Pancreas (tissue), 10 donors: ENCODE measurements around the gene POU2AF1. TPM values are rescaled to one million over a fixed set of nuclear protein-coding genes. Genes with fewer than 3 reads are reported as not detected.
A peak's percentile ranks its signal among the peaks of the same experiment; 100 is the strongest.

Experiments
- ATAC-seq, 4 donors: fragments of 200-7000 bp; cut with Tn5 transposase; one replicate each; pipeline versions ENCODE4 v1.8.0 to v1.9.1; 2020; ENCODE audit warnings: mild to moderate bottlenecking in 4 of 4, moderate library complexity in 4 of 4
- DNase-seq, 6 donors: peaks; one replicate each; pipeline ENCODE4 v3.0.0-alpha.2; 2020
- FAIRE-seq: peaks from 2 replicates; lab custom pipeline; 2012; peaks lifted over from hg19 to GRCh38; lab: Jason Lieb, UNC
- H3K27ac ChIP-seq, 4 donors: fragments of 200-600 bp; sonication (generic); 1 replicate in 3 of 4; 2 replicates in 1 of 4; pipeline versions ENCODE4 v1.5.0 to v1.8.0; 2020
- H3K27me3 ChIP-seq, 4 donors: fragments of 200-600 bp; one replicate each; pipeline ENCODE4 v1.8.0; 2021
- H3K36me3 ChIP-seq, 3 donors: fragments of 200-600 bp; sonication (generic) in 1 of 3; one replicate each; pipeline versions ENCODE4 v1.5.0 to v1.8.0; 2020 to 2021
- H3K4me1 ChIP-seq, 3 donors: fragments of 200-600 bp; one replicate each; pipeline ENCODE4 v1.8.0; 2021
- H3K4me3 ChIP-seq, 4 donors: fragments of 200-600 bp; sonication (generic) in 2 of 4; one replicate each; pipeline versions ENCODE4 v1.5.0 to v1.8.0; 2020 to 2021
- H3K9me3 ChIP-seq, 4 donors: fragments of 200-600 bp; one replicate each; pipeline ENCODE4 v1.8.0; 2021
- WGBS, 2 donors: extraction: QIAGEN DNeasy Blood & Tissue Kit; methylation state at CpG; one replicate each; pipeline ENCODE4 v1.1.7; 2013; 5-methylcytosine and 5-hydroxymethylcytosine counted together
- intact Hi-C, 3 donors: fragments of 100-400 bp; cut with DNase I; formaldehyde crosslinking; loops; one replicate each; pipeline versions ENCODE4 v1.11.1 to v1.14.2; 2022
- polyA plus RNA-seq, 2 donors: library from polyadenylated mRNA; stranded (reverse); fragments of 200-250 nt; gene quantifications; one replicate each; pipeline ENCODE4 v1.2.3, GENCODE V29; 2013
- total RNA-seq, 6 donors: library from RNA; stranded (reverse); fragmentation: NEBNext Ultra II Directional in 4 of 6; extraction: Animal tissue kit (Norgen Biotek cat#: 25700) in 4 of 6; gene quantifications; one replicate each; pipeline versions ENCODE4 v1.2.1 to v1.2.4, GENCODE V29; 2021 to 2023
- TF ChIP-seq, protein P1 (sequence below), 4 donors: fragments of 200-600 bp; sonication (generic) in 3 of 4; IDR thresholded peaks; one replicate each; pipeline versions ENCODE4 v1.5.0 to v1.8.0; 2021; ENCODE audit warnings: antibody characterized with exemption in 4 of 4
- donor health status: healthy with polysubstance abuse.
- donor health status: DM: no; HTN: no; CAD: no; lungs with moderate emphysema.
- donor health status: DM: no; HTN: no; CAD: no.
- donor health status: control.
- donor health status: control.
- donor health status: Bipolar disorder and iron deficiency.
- donor health status: DM: yes; HTN: yes; CAD: no.
- donor health status: DM: no; HTN: no; CAD: no.
- donor health status: DM: no; HTN: no; CAD: no.
- donor health status: DM: yes; HTN: yes; CAD: no.

POU2AF1 gene
- total and polyA plus RNA-seq, 8 donors: 0.08 to 2.2 (median 0.41) TPM

DNA sequence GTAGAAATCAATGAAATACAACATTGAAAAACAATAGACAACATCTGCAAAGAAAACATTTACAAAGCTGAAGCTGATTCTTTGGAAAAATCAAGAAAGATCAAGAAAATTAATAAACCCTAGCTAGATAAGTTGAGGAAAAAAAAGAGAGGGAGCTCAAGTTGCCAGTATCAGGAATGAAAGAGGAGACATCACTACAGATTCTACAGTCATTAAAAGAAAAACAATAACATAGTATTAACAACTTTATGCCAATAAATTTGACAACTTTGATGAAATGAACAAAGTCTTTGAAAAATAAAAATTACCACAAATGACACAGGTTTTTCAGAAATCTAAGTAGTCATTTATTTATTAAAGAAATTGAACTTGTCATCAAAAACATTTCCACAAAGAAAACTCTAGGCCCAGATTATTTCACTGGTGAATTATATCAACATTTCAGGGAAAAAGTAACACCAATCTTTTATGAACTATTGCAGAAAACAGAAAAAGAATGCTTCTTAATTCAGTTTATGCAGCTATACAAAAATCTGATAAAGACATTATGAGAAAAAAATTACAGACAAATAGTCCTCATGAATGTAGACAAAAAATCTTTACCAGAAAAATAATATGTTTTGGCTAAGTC, 39.2 kb downstream of the POU2AF1 start:
- no peak overlapping the region for H3K27ac ChIP-seq
- H3K4me1 ChIP-seq: peaks cover 12 to 29% (median 13%) of the 10 kb centered on the region in 3 donors
- H3K36me3 ChIP-seq: no peaks in the 10 kb centered on the region
- intact Hi-C loops: no loop called here
- no peaks in the 10 kb centered on the region for H3K27me3 ChIP-seq
- TF ChIP-seq, protein P1, sequence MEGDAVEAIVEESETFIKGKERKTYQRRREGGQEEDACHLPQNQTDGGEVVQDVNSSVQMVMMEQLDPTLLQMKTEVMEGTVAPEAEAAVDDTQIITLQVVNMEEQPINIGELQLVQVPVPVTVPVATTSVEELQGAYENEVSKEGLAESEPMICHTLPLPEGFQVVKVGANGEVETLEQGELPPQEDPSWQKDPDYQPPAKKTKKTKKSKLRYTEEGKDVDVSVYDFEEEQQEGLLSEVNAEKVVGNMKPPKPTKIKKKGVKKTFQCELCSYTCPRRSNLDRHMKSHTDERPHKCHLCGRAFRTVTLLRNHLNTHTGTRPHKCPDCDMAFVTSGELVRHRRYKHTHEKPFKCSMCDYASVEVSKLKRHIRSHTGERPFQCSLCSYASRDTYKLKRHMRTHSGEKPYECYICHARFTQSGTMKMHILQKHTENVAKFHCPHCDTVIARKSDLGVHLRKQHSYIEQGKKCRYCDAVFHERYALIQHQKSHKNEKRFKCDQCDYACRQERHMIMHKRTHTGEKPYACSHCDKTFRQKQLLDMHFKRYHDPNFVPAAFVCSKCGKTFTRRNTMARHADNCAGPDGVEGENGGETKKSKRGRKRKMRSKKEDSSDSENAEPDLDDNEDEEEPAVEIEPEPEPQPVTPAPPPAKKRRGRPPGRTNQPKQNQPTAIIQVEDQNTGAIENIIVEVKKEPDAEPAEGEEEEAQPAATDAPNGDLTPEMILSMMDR (IDR thresholded peaks at IDR 0.05): no peak
- no peak for DNase-seq
- ATAC-seq: no peak
- no peaks in the 10 kb centered on the region for H3K9me3 ChIP-seq
- no peak for FAIRE-seq
- H3K4me3 ChIP-seq: no peak overlapping the region

DNA sequence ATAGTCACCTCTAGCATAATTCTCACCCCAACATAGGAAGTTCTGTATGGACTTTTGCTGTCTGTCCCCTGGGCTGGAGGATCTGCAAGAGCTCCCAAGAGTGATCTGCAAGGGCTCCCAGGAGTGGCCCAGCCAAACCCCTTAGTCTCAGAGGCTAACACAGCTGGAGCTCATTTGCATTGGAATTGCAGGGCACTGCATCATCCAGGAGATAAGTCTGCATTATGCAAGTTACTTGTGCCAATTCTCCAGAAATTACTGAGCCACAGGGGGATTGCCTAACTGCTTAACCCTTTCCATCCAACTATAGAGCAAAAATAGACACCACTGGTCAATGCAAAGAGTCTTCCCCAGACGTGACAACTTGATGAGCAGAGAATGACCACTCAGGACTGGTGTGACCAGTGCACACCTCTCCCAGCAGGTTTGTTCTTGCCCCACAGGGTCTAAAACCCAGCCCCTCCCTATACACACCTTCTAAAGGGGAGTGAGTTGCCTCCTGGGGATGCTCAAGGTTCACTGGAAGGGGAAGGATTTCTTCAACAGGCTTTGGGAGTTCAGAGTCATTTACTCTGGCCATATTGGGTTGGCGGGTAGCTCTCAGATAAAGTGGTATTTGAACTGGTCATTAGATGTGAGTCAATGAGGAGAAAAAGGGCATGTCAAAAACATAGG, 42.4 kb downstream of the POU2AF1 start:
- no peak for ATAC-seq
- no peak for FAIRE-seq
- WGBS, 2 donors: 81% methylated on average over 2 of the region's 2 CpGs
- Histone ChIP-seq H3K4me1 (peaks cover 37 to 58% (median 41%) of the 10 kb centered on the region in 3 donors), H3K36me3 (no peaks in the 10 kb centered on the region), H3K27me3 (no peaks in the 10 kb centered on the region), H3K4me3 (no peak overlapping the region), H3K9me3 (no peaks in the 10 kb centered on the region), H3K27ac (peak overlapping the region in 1 of 4 donors; percentile 2)
- no peak for DNase-seq
- TF ChIP-seq, protein P1 (IDR thresholded peaks at IDR 0.05): no peak
- intact Hi-C loops: no loop called here

DNA sequence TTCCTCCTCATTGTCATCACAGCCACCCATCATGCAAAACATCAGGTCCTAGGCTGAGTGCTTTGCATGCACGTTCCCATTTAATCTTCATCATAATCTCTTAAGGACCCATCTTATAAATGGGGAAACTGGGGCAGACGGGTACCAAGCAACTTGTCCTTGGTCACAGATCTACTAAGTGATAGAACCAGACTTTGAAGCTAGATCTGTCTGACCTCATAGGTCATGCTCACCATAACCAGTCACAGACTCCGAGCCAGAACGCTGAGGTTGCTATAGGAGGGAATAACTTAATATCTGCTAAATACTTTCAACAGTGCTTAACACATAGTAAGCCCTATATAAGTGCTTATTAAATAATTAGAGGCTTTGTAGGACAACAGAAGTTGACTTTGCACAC, 43.0 kb downstream of the POU2AF1 start:
- DNase-seq (no peak), FAIRE-seq (no peak), ATAC-seq (no peak)
- intact Hi-C loops: no loop called here
- Histone ChIP-seq H3K4me1 (peaks cover 37 to 56% (median 43%) of the 10 kb centered on the region in 3 donors), H3K4me3 (no peak overlapping the region), H3K9me3 (no peaks in the 10 kb centered on the region), H3K36me3 (no peaks in the 10 kb centered on the region), H3K27me3 (no peaks in the 10 kb centered on the region), H3K27ac (peak overlapping the region in 2 of 4 donors; percentile 70 to 74)
- TF ChIP-seq, protein P1 (IDR thresholded peaks at IDR 0.05): no peak
- 83 to 86% methylated on average over 4 of the region's 4 CpGs for WGBS, 2 donors

DNA sequence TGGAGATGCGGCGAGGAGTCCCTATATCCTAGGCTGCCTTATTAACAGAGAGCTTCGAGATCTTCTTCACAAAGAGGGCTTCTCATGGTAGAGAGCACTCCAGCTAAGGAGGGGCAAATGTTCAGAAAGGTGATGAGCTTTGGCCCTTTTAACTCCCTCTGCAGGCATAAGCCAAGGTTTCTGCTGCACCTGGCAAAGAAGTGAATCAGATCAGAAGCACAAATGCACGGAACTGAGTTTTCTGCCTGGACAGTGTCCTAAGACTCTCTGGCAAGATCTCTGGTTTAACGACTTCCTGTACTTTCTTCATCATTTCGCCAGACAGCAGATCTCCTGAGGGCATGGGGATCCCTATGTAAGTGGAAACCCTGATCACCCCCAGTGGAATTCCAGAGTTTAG, 43.5 kb downstream of the POU2AF1 start:
- ATAC-seq (peak in 2 of 4 donors; percentile 11 to 13), DNase-seq (no peak), FAIRE-seq (no peak)
- Histone ChIP-seq H3K27ac (peak overlapping the region; percentile 39 to 74 (median 64)), H3K4me3 (no peak overlapping the region), H3K27me3 (no peaks in the 10 kb centered on the region), H3K36me3 (no peaks in the 10 kb centered on the region), H3K9me3 (no peaks in the 10 kb centered on the region), H3K4me1 (peaks cover 39 to 59% (median 46%) of the 10 kb centered on the region in 3 donors)
- 46 to 55% methylated on average over 6 of the region's 6 CpGs for WGBS, 2 donors
- TF ChIP-seq, protein P1 (IDR thresholded peaks at IDR 0.05): no peak
- intact Hi-C loops: no loop called here
